Right renal cortex interstitium (tissue), 3 donors: Measurements from ENCODE around the gene ZNF263. TPM values are rescaled to one million over a fixed set of nuclear protein-coding genes. Genes with fewer than 3 reads are reported as not detected.

ENCODE experiments used
- DNase-seq, 3 donors: peaks; one replicate each; pipeline ENCODE4 v3.0.0-alpha.2; 2013; ENCODE audit warnings: low read depth in 3 of 3, low spot score in 2 of 3
- polyA plus RNA-seq, 3 donors: library from polyadenylated mRNA; unstranded; fragments of 120-200 nt; gene quantifications; one replicate each; pipeline ENCODE4 v1.2.1, GENCODE V29; 2013; ENCODE audit not compliant: insufficient read length in 3 of 3

ZNF263 gene
- polyA plus RNA-seq, 3 donors = 49.0 to 56.4 (median 49.9) TPM

GRCh38 chr16:3317315-3317999, 34.2 kb downstream of the ZNF263 start:
- no peak for DNase-seq

- no peak for DNase-seq
Observed at GRCh38 chr16:3321816-3322215, 38.5 kb downstream of the ZNF263 start.

DNA sequence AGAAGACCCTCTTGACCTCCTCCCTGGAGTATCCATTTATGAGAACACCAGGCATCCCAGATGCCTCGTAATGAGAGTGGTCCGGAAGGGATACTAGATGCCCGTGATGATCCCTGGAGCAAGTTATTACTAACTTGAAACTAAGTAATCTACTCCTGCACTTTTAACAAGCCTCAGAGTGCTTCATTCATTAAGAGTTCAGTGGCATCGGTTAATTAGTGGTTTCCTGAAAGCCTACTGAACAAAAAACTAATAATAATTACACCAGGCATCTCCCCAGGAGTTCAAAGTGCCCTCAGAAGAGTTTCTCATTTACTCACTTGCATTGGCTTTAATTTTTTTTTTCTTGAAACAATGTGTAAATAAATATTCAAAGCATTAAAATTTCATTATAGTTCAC, 44.2 kb downstream of the ZNF263 start:
- no peak for DNase-seq

DNA sequence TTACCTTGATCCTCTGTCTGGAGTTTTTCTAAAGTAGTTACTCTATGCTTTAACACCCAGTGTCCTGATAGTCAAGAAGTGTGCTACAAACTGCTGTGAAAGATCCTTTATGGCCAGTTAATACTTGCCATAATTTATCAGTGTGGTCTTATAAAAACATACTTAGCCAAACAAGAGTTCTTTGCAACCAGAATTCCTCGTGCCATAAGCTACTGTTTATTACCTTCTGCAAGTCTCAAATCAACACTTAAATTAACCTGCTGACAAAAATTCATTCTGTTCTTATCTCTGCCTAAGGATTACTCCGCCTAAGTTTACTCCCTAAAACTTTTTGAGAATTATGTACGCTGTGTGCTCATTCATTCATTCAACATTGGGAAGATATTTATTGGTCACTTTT, 44.8 kb downstream of the ZNF263 start:
- DNase-seq = no peak

DNA sequence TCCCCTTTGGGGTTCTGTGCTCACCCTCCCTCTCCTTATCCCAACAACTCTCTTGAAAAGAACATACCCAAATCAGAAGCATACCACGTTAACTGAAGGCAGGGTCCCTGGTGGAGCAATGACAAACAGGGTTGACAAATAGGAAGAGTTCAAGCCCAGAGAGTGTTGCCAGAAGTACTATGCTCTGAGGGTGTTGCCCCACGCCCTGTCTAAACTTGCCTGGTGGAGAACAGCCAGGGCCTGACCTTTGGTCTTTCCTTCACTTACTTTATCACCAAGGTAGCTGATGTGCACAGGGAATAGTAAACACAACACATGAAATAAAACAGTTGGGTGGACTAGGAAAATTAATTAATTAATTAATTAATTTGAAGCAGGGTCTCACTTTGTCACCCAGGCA, 45.4 kb downstream of the ZNF263 start:
- no peak for DNase-seq

Other genes starting within 250 kb of the ZNF263 start
- gene BICDL2, start 246.5 kb upstream of the ZNF263 start, polyA plus RNA-seq = 1 to 10 TPM; 1.1 to 2.2 (median 1.5) TPM
- gene MMP25, start 236.9 kb upstream of the ZNF263 start, polyA plus RNA-seq = under 1 TPM; 0.35 to 0.82 (median 0.79) TPM
- 10 to 100 TPM; 28.0 to 36.8 (median 29.4) TPM for gene IL32, start 217.9 kb upstream of the ZNF263 start, polyA plus RNA-seq
- gene ZSCAN10, start 184.2 kb upstream of the ZNF263 start, polyA plus RNA-seq = under 1 TPM in 1 of 3 donors, not detected in 2; 0.11 TPM
- gene ZNF205, start 170.9 kb upstream of the ZNF263 start, polyA plus RNA-seq = 10 to 100 TPM; 12.7 to 14.6 (median 13.8) TPM
- gene ZNF213, start 148.5 kb upstream of the ZNF263 start, polyA plus RNA-seq = 1 to 10 TPM; 8.0 to 9.3 (median 9.3) TPM
- gene OR1F1, start 95.3 kb upstream of the ZNF263 start, polyA plus RNA-seq = not detected
- gene ZNF200, start 48.3 kb upstream of the ZNF263 start, polyA plus RNA-seq = 10 to 100 TPM; 14.6 to 18.0 (median 15.4) TPM
- gene MEFV, start 26.9 kb upstream of the ZNF263 start, polyA plus RNA-seq = under 1 TPM; 0.11 to 0.18 (median 0.17) TPM
- 10 to 100 TPM in 2 of 3 donors, 1 to 10 TPM in 1; 9.6 to 12.7 (median 11.4) TPM for gene TIGD7, start 21.9 kb downstream of the ZNF263 start, polyA plus RNA-seq
- 10 to 100 TPM; 46.5 to 50.5 (median 48.9) TPM for gene ZNF75A, start 22.0 kb downstream of the ZNF263 start, polyA plus RNA-seq
- under 1 TPM; 0.67 to 0.85 (median 0.72) TPM for gene OR2C1, start 72.4 kb downstream of the ZNF263 start, polyA plus RNA-seq
- 10 to 100 TPM; 17.0 to 22.7 (median 18.7) TPM for gene ZSCAN32, start 117.5 kb downstream of the ZNF263 start, polyA plus RNA-seq
- gene ZNF174, start 117.7 kb downstream of the ZNF263 start, polyA plus RNA-seq = 10 to 100 TPM; 15.1 to 16.6 (median 15.1) TPM
- 1 to 10 TPM; 3.9 to 4.1 (median 4.0) TPM for gene ZNF597, start 160.0 kb downstream of the ZNF263 start, polyA plus RNA-seq
- gene NAA60, start 160.2 kb downstream of the ZNF263 start, polyA plus RNA-seq = 10 to 100 TPM; 68.5 to 72.4 (median 70.9) TPM
- not detected for gene C16orf90, start 212.0 kb downstream of the ZNF263 start, polyA plus RNA-seq
- gene CLUAP1, start 217.5 kb downstream of the ZNF263 start, polyA plus RNA-seq = 10 to 100 TPM; 64.4 to 69.0 (median 68.5) TPM